ENCODE measurements around the gene STRN. TPM values are rescaled to one million over a fixed set of nuclear protein-coding genes. Genes with fewer than 3 reads are reported as not detected.

The STRN gene
- total RNA-seq, 1 donor from 2014 or later: 33.1 TPM

GRCh38 chr2:36921984-36922383 is 44.4 kb downstream of the STRN start:
- ATAC-seq: no peak
- no peaks in the 10 kb centered on the region for H3K27me3 ChIP-seq
- no peak for TF ChIP-seq CTCF (IDR thresholded peaks at IDR 0.05)

DNA sequence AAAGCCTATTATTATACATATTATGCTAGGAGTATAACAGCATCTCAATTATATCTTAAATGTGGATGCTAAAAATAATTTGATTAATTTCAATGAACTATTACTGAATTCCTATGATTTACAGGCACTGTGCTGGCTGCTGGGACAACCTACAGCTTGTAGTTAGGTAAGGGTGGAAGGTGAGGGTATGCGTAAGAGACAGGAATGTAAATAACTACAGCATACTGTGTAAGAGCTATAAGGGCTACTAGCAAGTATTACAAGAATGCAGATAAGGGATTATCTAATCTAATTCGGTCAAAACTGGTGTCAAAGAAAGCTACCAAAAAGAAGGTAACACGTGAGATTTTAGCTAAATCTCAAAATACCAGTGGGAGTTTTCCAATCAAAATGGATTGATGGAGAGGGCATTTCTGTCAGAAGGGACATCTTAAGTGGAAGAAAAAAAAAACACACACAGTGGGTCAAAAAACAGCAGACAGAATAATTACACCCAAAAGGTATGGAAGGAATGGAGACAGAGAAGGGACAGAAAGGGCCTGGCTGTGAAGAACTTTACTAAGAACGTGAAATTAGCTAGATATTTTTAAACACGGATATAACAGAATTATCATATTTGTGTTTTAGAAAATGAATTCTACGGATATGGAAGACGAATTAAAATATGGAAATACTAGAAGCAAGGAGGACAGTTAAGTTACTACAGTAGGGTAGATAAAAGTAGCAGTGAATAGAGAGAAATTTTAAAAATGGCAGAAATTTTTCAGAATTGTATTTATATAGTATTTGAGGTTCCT is 47.1 kb downstream of the STRN start:
- peak; percentile 63 for ATAC-seq
- no peak overlapping the region for H3K4me3 ChIP-seq
- H3K4me1 ChIP-seq: no peaks in the 10 kb centered on the region
- DNase-seq: no peak
- no peak for TF ChIP-seq CTCF (IDR thresholded peaks at IDR 0.05)
- H3K27me3 ChIP-seq: no peaks in the 10 kb centered on the region
- no peak overlapping the region for H3K27ac ChIP-seq
- intact Hi-C loops (cut with DNase I): no loop called here
- no peaks in the 10 kb centered on the region for H3K36me3 ChIP-seq
- no peaks in the 10 kb centered on the region for H3K9me3 ChIP-seq

More at GRCh38 chr2:36921984-36922383, 44.4 kb downstream of the STRN start:
- DNase-seq: no peak
- Histone ChIP-seq H3K4me3 (no peak overlapping the region), H3K9me3 (no peaks in the 10 kb centered on the region), H3K36me3 (no peaks in the 10 kb centered on the region), H3K27ac (no peak overlapping the region), H3K4me1 (peaks cover 14% of the 10 kb centered on the region)
- intact Hi-C loops (cut with DNase I): no loop called here

DNA sequence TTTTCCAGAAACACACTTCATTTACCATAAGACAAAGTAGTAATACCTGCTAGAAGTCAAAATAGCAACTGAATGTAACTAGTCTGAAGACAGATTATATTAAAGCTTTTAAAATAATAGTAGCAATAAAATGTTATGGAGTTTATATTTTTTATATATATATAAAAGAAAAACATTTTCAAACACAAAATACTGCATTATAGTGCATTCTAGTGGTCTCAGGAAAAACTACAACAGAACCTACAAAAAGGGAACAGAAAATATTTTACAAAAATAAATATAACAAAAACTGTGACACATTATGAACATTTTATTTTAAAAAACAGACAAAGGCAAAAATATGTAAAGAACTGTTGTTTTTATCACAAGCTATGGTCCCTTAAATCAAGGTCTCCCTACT is 48.0 kb downstream of the STRN start:
- no peak for ATAC-seq
- intact Hi-C loops (cut with DNase I): no loop called here

DNA sequence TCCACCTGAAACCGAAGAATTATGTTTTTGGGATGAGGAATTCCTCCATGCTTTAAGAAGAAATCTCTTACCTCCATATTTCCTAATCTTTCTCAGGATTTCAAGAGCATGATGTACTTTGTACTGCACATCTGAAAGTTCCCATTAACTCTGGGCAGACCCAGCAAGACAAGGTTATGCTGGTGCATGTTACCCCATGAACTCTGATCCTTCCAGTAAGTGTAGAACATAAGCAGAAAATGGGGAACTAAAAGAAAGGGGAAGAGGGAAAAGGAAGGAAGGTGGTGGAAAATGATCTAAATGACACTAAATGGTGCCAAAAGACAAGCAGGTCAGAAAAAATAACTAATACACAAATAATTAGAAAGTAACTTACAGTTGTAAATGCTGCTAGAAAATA is 50.7 kb downstream of the STRN start:
- Histone ChIP-seq H3K27me3 (no peaks in the 10 kb centered on the region), H3K4me3 (no peak overlapping the region), H3K4me1 (no peaks in the 10 kb centered on the region), H3K9me3 (no peaks in the 10 kb centered on the region), H3K36me3 (no peaks in the 10 kb centered on the region), H3K27ac (no peak overlapping the region)
- intact Hi-C loops (cut with DNase I): no loop called here
- ATAC-seq: peak; percentile 81
- no peak for DNase-seq
- TF ChIP-seq CTCF (IDR thresholded peaks at IDR 0.05): no peak

More for the DNA sequence above, 48.0 kb downstream of the STRN start:
- peak; percentile 38 for TF ChIP-seq CTCF (IDR thresholded peaks at IDR 0.05)
- Histone ChIP-seq H3K9me3 (no peaks in the 10 kb centered on the region), H3K36me3 (no peaks in the 10 kb centered on the region), H3K27ac (no peak overlapping the region), H3K4me1 (no peaks in the 10 kb centered on the region), H3K27me3 (no peaks in the 10 kb centered on the region), H3K4me3 (no peak overlapping the region)
- no peak for DNase-seq

- DNase-seq: no peak
- intact Hi-C loops (cut with DNase I): no loop called here
- H3K27ac ChIP-seq: no peak overlapping the region
- no peak overlapping the region for H3K4me3 ChIP-seq
- no peaks in the 10 kb centered on the region for H3K36me3 ChIP-seq
- ATAC-seq: no peak
- no peaks in the 10 kb centered on the region for H3K27me3 ChIP-seq
- H3K9me3 ChIP-seq: no peaks in the 10 kb centered on the region
- no peak for TF ChIP-seq CTCF (IDR thresholded peaks at IDR 0.05)
- H3K4me1 ChIP-seq: no peaks in the 10 kb centered on the region
These were observed 53.6 kb downstream of the STRN start for GRCh38 chr2:36912695-36913094.

All from upper lobe of right lung (tissue), 1 donor.